ENCODE measurements around the gene SULF2. TPM values are rescaled to one million over a fixed set of nuclear protein-coding genes. Genes with fewer than 3 reads are reported as not detected.

Gene SULF2
- total RNA-seq, 1 donor from 2014 or later = 97.8 TPM

- H3K27ac Mint-ChIP-seq (ENCODE audit: unreplicated experiment) = no peak overlapping the region
Observed at GRCh38 chr20:47686545-47686944, 98.7 kb downstream of the SULF2 start.

GRCh38 chr20:47684306-47685080 is 100.8 kb downstream of the SULF2 start:
- no peak for DNase-seq
- TF ChIP-seq, protein P1, sequence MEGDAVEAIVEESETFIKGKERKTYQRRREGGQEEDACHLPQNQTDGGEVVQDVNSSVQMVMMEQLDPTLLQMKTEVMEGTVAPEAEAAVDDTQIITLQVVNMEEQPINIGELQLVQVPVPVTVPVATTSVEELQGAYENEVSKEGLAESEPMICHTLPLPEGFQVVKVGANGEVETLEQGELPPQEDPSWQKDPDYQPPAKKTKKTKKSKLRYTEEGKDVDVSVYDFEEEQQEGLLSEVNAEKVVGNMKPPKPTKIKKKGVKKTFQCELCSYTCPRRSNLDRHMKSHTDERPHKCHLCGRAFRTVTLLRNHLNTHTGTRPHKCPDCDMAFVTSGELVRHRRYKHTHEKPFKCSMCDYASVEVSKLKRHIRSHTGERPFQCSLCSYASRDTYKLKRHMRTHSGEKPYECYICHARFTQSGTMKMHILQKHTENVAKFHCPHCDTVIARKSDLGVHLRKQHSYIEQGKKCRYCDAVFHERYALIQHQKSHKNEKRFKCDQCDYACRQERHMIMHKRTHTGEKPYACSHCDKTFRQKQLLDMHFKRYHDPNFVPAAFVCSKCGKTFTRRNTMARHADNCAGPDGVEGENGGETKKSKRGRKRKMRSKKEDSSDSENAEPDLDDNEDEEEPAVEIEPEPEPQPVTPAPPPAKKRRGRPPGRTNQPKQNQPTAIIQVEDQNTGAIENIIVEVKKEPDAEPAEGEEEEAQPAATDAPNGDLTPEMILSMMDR (IDR thresholded peaks at IDR 0.05; ENCODE audit: partially characterized antibody, unreplicated experiment) = no peak
- no peaks in the 10 kb centered on the region for H3K9me3 Mint-ChIP-seq (ENCODE audit: unreplicated experiment)
- peaks cover 3% of the 10 kb centered on the region for H3K27me3 Mint-ChIP-seq (ENCODE audit: unreplicated experiment)
- H3K4me1 Mint-ChIP-seq (ENCODE audit: low read depth, unreplicated experiment) = peaks cover 3% of the 10 kb centered on the region
- peaks cover 4% of the 10 kb centered on the region for H3K36me3 Mint-ChIP-seq (ENCODE audit: unreplicated experiment)
- H3K27ac Mint-ChIP-seq (ENCODE audit: unreplicated experiment) = no peak overlapping the region
- no peak overlapping the region for H3K4me3 Mint-ChIP-seq (ENCODE audit: unreplicated experiment)

More at GRCh38 chr20:47686545-47686944, 98.7 kb downstream of the SULF2 start:
- no peak for DNase-seq
- TF ChIP-seq, protein P1 (IDR thresholded peaks at IDR 0.05; ENCODE audit: partially characterized antibody, unreplicated experiment) = no peak
- Mint-ChIP-seq H3K4me1 (ENCODE audit: low read depth, unreplicated experiment) (peaks cover 3% of the 10 kb centered on the region), H3K4me3 (ENCODE audit: unreplicated experiment) (no peak overlapping the region), H3K9me3 (ENCODE audit: unreplicated experiment) (peaks cover 6% of the 10 kb centered on the region), H3K36me3 (ENCODE audit: unreplicated experiment) (peaks cover 20% of the 10 kb centered on the region), H3K27me3 (ENCODE audit: unreplicated experiment) (peaks cover 5% of the 10 kb centered on the region)

DNA sequence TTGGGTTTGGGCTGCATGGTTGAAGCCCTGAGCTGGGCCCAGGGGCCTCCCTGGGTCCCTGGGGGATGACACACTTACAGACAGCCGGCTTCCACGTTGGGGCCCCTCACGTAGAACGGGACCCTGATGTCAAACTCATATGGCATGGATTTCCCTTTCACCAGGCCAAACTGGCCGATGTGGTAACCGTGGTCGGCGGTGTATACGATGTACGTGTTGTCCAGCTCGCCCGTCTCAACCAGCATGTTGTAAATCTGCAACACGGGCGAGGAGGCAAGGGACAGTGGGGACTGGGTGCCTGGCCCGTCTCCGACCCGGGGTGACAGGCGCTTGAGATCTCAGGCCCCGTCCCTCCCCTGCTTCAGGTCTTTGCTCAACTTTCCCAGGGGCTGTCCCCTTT is 102.4 kb downstream of the SULF2 start:
- Mint-ChIP-seq H3K27me3 (ENCODE audit: unreplicated experiment) (peaks cover 3% of the 10 kb centered on the region), H3K36me3 (ENCODE audit: unreplicated experiment) (peaks cover 4% of the 10 kb centered on the region), H3K4me1 (ENCODE audit: low read depth, unreplicated experiment) (peaks cover 3% of the 10 kb centered on the region), H3K4me3 (ENCODE audit: unreplicated experiment) (no peak overlapping the region), H3K9me3 (ENCODE audit: unreplicated experiment) (no peaks in the 10 kb centered on the region), H3K27ac (ENCODE audit: unreplicated experiment) (no peak overlapping the region)
- TF ChIP-seq, protein P1 (IDR thresholded peaks at IDR 0.05; ENCODE audit: partially characterized antibody, unreplicated experiment) = no peak
- DNase-seq = no peak

DNA sequence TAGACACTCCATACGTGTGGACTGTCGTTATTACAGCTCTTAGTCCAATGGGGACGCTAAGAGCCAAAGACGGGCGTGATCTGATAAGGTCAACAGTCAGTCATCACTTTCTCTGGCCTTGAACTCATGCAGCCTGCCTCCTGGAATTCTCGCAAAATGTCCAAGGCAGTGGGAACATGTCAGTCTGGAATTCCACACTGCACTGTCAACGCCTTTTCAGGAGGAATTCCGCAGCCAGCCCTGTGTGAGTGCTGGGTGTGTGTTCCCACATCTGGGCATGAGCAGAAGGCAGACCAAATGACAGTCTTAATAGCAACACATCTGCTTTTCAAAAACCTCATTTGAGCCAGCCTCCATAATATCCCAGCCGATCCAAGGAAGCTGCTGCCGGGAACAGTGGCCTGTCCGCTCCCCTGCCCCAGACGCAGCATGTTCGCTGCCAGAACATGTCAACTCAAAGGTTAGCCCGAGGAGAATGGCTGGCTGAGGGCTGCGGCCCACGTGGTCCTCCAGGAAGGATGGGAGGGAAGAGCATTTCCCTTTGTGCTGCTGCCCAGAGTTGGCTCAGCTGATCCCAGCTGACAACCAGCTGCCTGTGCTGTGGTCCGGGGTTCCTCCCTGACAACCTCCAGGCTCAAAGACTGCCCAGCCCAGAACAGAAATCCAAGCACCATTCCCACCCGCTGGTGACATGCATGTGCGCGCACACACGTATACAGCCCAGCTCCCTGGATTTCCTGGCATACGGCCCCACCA is 103.1 kb downstream of the SULF2 start:
- no peak for DNase-seq
- H3K36me3 Mint-ChIP-seq (ENCODE audit: unreplicated experiment) = no peaks in the 10 kb centered on the region
- H3K27me3 Mint-ChIP-seq (ENCODE audit: unreplicated experiment) = peaks cover 1% of the 10 kb centered on the region
- no peaks in the 10 kb centered on the region for H3K9me3 Mint-ChIP-seq (ENCODE audit: unreplicated experiment)
- no peak overlapping the region for H3K27ac Mint-ChIP-seq (ENCODE audit: unreplicated experiment)
- H3K4me1 Mint-ChIP-seq (ENCODE audit: low read depth, unreplicated experiment) = peaks cover under 1% of the 10 kb centered on the region
- no peak overlapping the region for H3K4me3 Mint-ChIP-seq (ENCODE audit: unreplicated experiment)
- TF ChIP-seq, protein P1 (IDR thresholded peaks at IDR 0.05; ENCODE audit: partially characterized antibody, unreplicated experiment) = no peak
